ENCODE measurements around the gene MRPS35.

MRPS35 gene

GRCh38 chr12:27802936-27803335, 92.3 kb downstream of the MRPS35 start:
- no peak overlapping the region for H3K4me3 ChIP-seq (ENCODE audit: low read depth, low read length)
- no peak for DNase-seq (ENCODE audit: low read depth)
- no peak for TF ChIP-seq CTCF (IDR thresholded peaks at IDR 0.05; ENCODE audit: low read depth, low read length, missing control alignments)

- no peak for TF ChIP-seq CTCF (IDR thresholded peaks at IDR 0.05; ENCODE audit: low read depth, low read length, missing control alignments)
- H3K4me3 ChIP-seq (ENCODE audit: low read depth, low read length): no peak overlapping the region
- DNase-seq (ENCODE audit: low read depth): no peak
These were observed 94.6 kb downstream of the MRPS35 start for GRCh38 chr12:27805238-27805637.
